Measurements from ENCODE around the gene CGB8. TPM values are rescaled to one million over a fixed set of nuclear protein-coding genes. Genes with fewer than 3 reads are reported as not detected.

CGB8 gene
- total and polyA plus RNA-seq, 10 of the 15 experiments (the other 5 are each of a cell fraction or from before 2014, with no cell fraction given): not detected

GRCh38 chr19:49084206-49085019, 35.5 kb upstream of the CGB8 start:
- ChIA-PET CTCF (no interaction called here), RAD21 (ENCODE audit: unreplicated experiment) (no interaction called here), SMC1A (ENCODE audit: uncharacterized antibody, unreplicated experiment) (no interaction called here), POLR2A (no interaction called here)
- H3K9ac ChIP-seq (ENCODE audit: control insufficient read depth, insufficient read depth, low read length): peak overlapping the region; percentile 9; the same call in 1 of the 2 replicates
- H2AFZ ChIP-seq (ENCODE audit: control insufficient read depth, low read depth, low read length): peak overlapping the region; percentile 87
- DNase-seq (ENCODE audit: low read depth, low spot score) (no peak), ATAC-seq (no peak), FAIRE-seq (no peak)
- peak overlapping the region; percentile 51 for H3K4me2 ChIP-seq (ENCODE audit: control insufficient read depth, insufficient read depth)
- H3K27me3 ChIP-seq (replicated peaks in 1 of 2; ENCODE audit: control insufficient read depth in 2 of 2, insufficient read depth in 2 of 2, low read length in 1 of 2): no peaks in the 10 kb centered on the region
- H3K36me3 ChIP-seq (ENCODE audit: control insufficient read depth in 2 of 2, insufficient read depth in 2 of 2, low read length in 1 of 2): peaks cover 2 to 10% of the 10 kb centered on the region in 2 experiments
- 66% methylated on average over 26 of the region's 26 CpGs for WGBS (ENCODE audit: insufficient coverage, insufficient replicate concordance, low lambda C conversion rate, missing lambda C conversion rate)
- no TSS peak for BruUV-seq (replicated peaks)
- H3K4me3 ChIP-seq: peak overlapping the region; percentile 68
- in situ Hi-C loops (cut with MboI) (no loop called here), intact Hi-C loops (cut with micrococcal nuclease; ENCODE audit: unreplicated experiment) (no loop called here)
- peak overlapping the region; percentile 87 for H3K27ac ChIP-seq (ENCODE audit: control insufficient read depth, insufficient read depth)
- peaks cover 4% of the 10 kb centered on the region; the same call in 1 of the 2 replicates for H3K4me1 ChIP-seq (ENCODE audit: control insufficient read depth, insufficient read depth, low read length)
- H3K9me3 ChIP-seq (replicated peaks; ENCODE audit: control insufficient read depth, insufficient read depth, low read length): no peaks in the 10 kb centered on the region; the same call in 2 of the 3 replicates
- 0 out of 2 replicates have a peak, but pooled peaks have one; percentile 40 for TF ChIP-seq RAD51 (IDR thresholded peaks at IDR 0.05)
- TF ChIP-seq MLLT1 (IDR thresholded peaks at IDR 0.05): peak; percentile 83
- no peak for TF ChIP-seq USF2 (IDR thresholded peaks at IDR 0.05; ENCODE audit: borderline replicate concordance, low read depth, low read length)
- peaks cover 37% of the 10 kb centered on the region for H3K79me2 ChIP-seq (ENCODE audit: control insufficient read depth, insufficient read depth, low read length)
- 0 out of 2 replicates have a peak, but pooled peaks cover 3% of the 10 kb centered on the region for H4K20me1 ChIP-seq (ENCODE audit: control insufficient read depth, insufficient read depth)

Data from GM12878 (cell line).